Activated T-cell treated with anti-CD3 and anti-CD28 coated beads, Interleukin-2, amount 50 U/mL, for 24 hours (primary cell): ENCODE measurements around the gene SERPINB7.
A peak's percentile ranks its signal among the peaks of the same experiment; 100 is the strongest.

Experiments used
- DNase-seq: peaks from one replicate; pipeline ENCODE4 v3.0.0-alpha.2; 2020
- H3K27ac Mint-ChIP-seq: 2 replicates; pipeline ENCODE4 v1.8.0; 2020; ENCODE audit warnings: mild to moderate bottlenecking, mixed read lengths
- H3K27me3 Mint-ChIP-seq: 2 replicates; pipeline ENCODE4 v1.8.0; 2020; ENCODE audit warnings: mixed read lengths
- H3K36me3 Mint-ChIP-seq: 2 replicates; pipeline ENCODE4 v1.8.0; 2020; ENCODE audit warnings: low read depth, mixed read lengths
- H3K4me1 Mint-ChIP-seq: 2 replicates; pipeline ENCODE4 v1.8.0; 2020; ENCODE audit warnings: low read depth, mixed read lengths
- H3K4me3 Mint-ChIP-seq: 2 replicates; pipeline ENCODE4 v1.8.0; 2020; ENCODE audit warnings: mild to moderate bottlenecking, moderate library complexity, mixed read lengths
- H3K9me3 Mint-ChIP-seq: 2 replicates; pipeline ENCODE4 v1.8.0; 2020; ENCODE audit warnings: mixed read lengths

SERPINB7 gene

DNA sequence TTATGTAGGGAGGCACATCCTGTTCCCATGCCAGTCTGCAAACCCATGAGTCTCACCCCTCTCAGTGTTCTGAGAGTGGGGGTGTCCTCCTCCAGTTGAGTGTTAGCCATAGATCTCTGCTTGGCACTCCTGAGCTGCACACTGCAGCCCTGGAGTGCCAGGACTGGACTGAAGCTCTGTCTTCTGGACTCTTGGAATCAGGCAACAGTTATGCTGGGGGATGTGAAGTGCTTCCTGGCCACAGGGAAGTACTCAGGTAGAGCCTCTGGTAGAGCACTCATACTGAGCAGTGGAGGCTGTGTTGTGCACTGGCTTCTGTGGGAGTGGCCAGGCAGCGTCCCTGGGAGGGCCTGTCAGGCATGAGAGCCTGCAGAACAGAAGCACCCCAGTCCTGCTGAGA, 43.0 kb downstream of the SERPINB7 start:
- H3K4me1 Mint-ChIP-seq: no peaks in the 10 kb centered on the region
- H3K36me3 Mint-ChIP-seq: no peaks in the 10 kb centered on the region
- no peak overlapping the region for H3K27ac Mint-ChIP-seq
- no peak for DNase-seq
- H3K4me3 Mint-ChIP-seq: no peak overlapping the region
- H3K27me3 Mint-ChIP-seq: peaks cover 42% of the 10 kb centered on the region
- peaks cover 15% of the 10 kb centered on the region for H3K9me3 Mint-ChIP-seq

GRCh38 chr18:63819786-63820185, 44.6 kb downstream of the SERPINB7 start:
- H3K27ac Mint-ChIP-seq: no peak overlapping the region
- peaks cover 15% of the 10 kb centered on the region for H3K9me3 Mint-ChIP-seq
- no peak for DNase-seq
- H3K36me3 Mint-ChIP-seq: no peaks in the 10 kb centered on the region
- no peak overlapping the region for H3K4me3 Mint-ChIP-seq
- peaks cover 36% of the 10 kb centered on the region for H3K27me3 Mint-ChIP-seq
- H3K4me1 Mint-ChIP-seq: no peaks in the 10 kb centered on the region

DNA sequence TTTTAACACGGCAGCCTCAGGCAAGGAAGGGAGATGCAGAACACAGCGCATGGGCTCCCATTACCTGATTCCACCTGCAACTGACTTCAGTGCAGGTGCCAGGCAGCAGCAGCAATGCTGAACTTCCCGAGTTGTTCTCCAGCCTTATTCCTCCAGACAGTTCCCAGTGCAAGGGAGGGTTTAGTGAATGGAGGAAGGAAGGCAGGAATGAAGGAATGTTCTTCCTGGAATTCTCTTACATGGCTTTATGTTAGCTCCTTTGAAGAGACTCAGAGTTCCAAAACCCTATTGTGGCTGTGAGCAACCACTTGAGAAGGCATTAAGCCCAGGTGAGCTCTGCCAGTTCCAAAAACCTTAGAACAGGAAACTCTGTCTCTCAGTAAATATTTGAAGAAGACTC, 45.5 kb downstream of the SERPINB7 start:
- Mint-ChIP-seq H3K27me3 (peaks cover 39% of the 10 kb centered on the region), H3K4me1 (no peaks in the 10 kb centered on the region), H3K9me3 (peaks cover 13% of the 10 kb centered on the region), H3K36me3 (no peaks in the 10 kb centered on the region), H3K27ac (no peak overlapping the region), H3K4me3 (no peak overlapping the region)
- no peak for DNase-seq

GRCh38 chr18:63823516-63824219, 48.5 kb downstream of the SERPINB7 start:
- Mint-ChIP-seq H3K4me1 (no peaks in the 10 kb centered on the region), H3K27ac (no peak overlapping the region)

DNA sequence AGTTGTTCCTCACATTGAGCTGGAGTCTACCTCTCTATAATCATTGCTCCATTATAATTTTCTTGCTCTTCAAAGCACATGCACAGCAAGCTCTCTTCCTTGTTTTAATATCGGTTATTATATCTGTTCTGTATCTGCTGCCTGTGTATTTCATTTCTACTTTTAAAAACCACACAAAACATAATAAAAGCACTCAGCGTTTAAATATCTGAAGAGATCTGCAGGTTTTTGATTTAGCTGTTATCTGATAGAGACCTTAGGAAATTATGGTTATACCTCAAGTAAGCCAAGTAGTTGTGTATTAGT, 49.0 kb downstream of the SERPINB7 start:
- Mint-ChIP-seq H3K9me3 (no peaks in the 10 kb centered on the region), H3K4me1 (no peaks in the 10 kb centered on the region), H3K4me3 (no peak overlapping the region), H3K27me3 (peaks cover 46% of the 10 kb centered on the region), H3K36me3 (no peaks in the 10 kb centered on the region), H3K27ac (no peak overlapping the region)
- DNase-seq: no peak

More at GRCh38 chr18:63823516-63824219, 48.5 kb downstream of the SERPINB7 start:
- no peaks in the 10 kb centered on the region for H3K36me3 Mint-ChIP-seq
- peak; percentile 32 for DNase-seq
- no peak overlapping the region for H3K4me3 Mint-ChIP-seq
- H3K9me3 Mint-ChIP-seq: no peaks in the 10 kb centered on the region
- peaks cover 49% of the 10 kb centered on the region for H3K27me3 Mint-ChIP-seq

- DNase-seq: no peak
- Mint-ChIP-seq H3K9me3 (no peaks in the 10 kb centered on the region), H3K4me3 (no peak overlapping the region), H3K36me3 (no peaks in the 10 kb centered on the region), H3K27me3 (peaks cover 46% of the 10 kb centered on the region), H3K4me1 (peaks cover 15% of the 10 kb centered on the region), H3K27ac (no peak overlapping the region)
Measured at GRCh38 chr18:63828120-63828519, 52.9 kb downstream of the SERPINB7 start.

- peaks cover 15% of the 10 kb centered on the region for H3K4me1 Mint-ChIP-seq
- H3K9me3 Mint-ChIP-seq: no peaks in the 10 kb centered on the region
- H3K36me3 Mint-ChIP-seq: no peaks in the 10 kb centered on the region
- H3K4me3 Mint-ChIP-seq: no peak overlapping the region
- DNase-seq: no peak
- H3K27ac Mint-ChIP-seq: no peak overlapping the region
- H3K27me3 Mint-ChIP-seq: peaks cover 51% of the 10 kb centered on the region
Measured at GRCh38 chr18:63828656-63829055, 53.4 kb downstream of the SERPINB7 start.

DNA sequence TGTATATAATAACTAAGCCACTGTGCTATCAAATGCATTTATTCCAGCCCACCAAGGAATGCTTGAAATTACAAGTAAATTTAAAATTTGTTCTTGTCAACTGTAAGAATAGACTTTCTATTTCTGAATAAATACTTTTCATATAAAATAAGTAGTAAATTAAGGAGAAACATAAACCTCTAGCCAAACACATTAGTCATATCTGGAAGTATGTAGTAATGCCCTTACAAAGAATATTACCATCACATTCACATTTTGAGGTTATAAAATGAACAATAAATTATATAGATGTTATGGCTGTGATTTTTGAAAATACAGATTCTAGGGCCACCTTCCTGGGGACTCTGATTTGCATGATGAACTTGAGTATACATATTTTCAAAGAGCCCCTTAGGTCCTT, 54.7 kb downstream of the SERPINB7 start:
- no peak for DNase-seq
- peaks cover 15% of the 10 kb centered on the region for H3K4me1 Mint-ChIP-seq
- H3K27me3 Mint-ChIP-seq: peaks cover 59% of the 10 kb centered on the region
- H3K4me3 Mint-ChIP-seq: no peak overlapping the region
- H3K9me3 Mint-ChIP-seq: no peaks in the 10 kb centered on the region
- no peak overlapping the region for H3K27ac Mint-ChIP-seq
- no peaks in the 10 kb centered on the region for H3K36me3 Mint-ChIP-seq

DNA sequence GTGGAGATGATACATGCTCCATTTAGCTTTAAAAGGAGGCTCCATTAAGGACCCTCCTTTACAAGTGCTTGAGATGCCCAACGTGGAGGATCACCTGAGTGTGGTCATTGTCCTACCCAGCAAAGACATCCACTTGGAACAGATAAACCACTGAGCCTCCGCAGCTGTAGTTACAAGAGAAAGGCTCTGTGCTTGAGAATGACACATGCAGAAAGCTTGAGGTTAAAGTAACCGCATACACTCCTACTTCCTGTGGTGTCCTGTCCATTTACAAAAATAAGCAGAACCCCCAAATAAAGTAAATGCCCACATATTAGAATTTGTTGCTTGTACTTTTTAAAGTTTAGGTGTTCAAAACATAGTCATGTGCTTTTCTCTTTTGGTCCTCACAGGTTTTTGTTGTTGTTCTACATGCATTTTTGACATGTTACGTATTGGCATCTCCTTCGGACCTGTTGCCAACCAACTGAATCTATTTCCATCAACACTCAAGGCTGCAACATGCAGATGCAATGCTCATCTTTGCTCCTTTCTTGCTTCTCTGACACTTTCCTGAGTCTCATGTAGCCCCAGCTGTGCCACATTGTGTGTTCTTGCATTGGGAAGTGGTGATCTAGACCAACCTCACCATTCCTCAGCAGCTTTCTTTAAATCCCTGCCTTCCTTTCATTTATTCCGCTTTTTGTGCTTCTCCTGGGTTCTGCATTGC, 56.0 kb downstream of the SERPINB7 start:
- H3K27ac Mint-ChIP-seq: no peak overlapping the region
- no peaks in the 10 kb centered on the region for H3K36me3 Mint-ChIP-seq
- H3K9me3 Mint-ChIP-seq: no peaks in the 10 kb centered on the region
- H3K4me3 Mint-ChIP-seq: no peak overlapping the region
- no peak for DNase-seq
- peaks cover 15% of the 10 kb centered on the region for H3K4me1 Mint-ChIP-seq
- peaks cover 54% of the 10 kb centered on the region for H3K27me3 Mint-ChIP-seq

DNA sequence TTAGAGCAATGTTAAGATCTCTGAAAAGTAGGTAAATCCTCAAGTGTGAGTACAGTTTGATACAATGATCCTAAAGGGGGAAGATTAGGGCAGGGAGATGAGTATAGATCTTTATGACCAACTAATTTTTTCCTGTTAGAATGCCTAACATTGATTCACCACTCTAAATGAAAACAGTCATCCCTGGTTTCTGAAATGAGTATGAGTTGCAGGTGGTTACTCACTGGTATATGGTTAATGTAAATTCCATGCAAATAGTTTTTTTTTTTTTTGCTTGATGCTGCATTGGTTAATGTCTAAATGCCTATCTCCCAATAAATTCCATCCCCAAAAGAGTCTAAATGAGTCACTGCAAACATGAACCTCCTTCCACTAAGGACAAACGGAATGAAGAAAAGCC, 57.3 kb downstream of the SERPINB7 start:
- Mint-ChIP-seq H3K27me3 (peaks cover 52% of the 10 kb centered on the region), H3K36me3 (no peaks in the 10 kb centered on the region), H3K9me3 (no peaks in the 10 kb centered on the region), H3K27ac (no peak overlapping the region), H3K4me1 (peaks cover 15% of the 10 kb centered on the region), H3K4me3 (no peak overlapping the region)
- no peak for DNase-seq

DNA sequence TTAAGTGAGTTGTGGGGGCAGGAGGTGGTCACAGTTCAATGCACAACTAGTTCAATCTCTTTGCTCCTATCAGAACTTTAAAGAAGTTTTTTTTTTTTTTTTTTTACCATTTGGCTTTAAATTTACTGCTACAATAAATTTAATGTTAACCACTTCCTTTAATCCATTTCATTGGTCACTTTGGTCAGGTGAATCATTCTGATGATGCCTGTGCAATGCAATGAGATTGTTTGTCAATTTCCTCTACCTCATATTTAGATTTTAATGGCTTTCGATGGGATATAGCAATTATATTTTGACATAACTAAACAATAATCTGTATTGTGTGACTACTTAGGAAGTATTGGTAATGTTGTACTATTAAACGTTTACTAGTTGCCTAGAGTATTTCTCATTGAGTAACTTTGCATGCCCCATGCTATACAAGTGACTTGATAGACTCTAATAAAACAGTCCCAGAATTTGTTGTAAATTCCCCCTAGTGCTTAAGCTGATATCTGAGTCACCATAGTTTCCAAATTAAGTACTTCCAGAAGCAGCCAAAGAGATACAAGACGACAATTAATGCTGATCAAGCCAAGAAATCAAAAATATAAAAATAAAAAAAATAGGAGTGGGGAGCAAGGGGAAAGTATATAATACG, 59.4 kb downstream of the SERPINB7 start:
- Mint-ChIP-seq H3K9me3 (no peaks in the 10 kb centered on the region), H3K36me3 (no peaks in the 10 kb centered on the region), H3K27ac (no peak overlapping the region), H3K27me3 (peaks cover 45% of the 10 kb centered on the region), H3K4me3 (no peak overlapping the region), H3K4me1 (peaks cover 15% of the 10 kb centered on the region)
- DNase-seq: no peak

GRCh38 chr18:63836456-63836855, 61.2 kb downstream of the SERPINB7 start:
- H3K4me1 Mint-ChIP-seq: peaks cover 5% of the 10 kb centered on the region
- no peak overlapping the region for H3K27ac Mint-ChIP-seq
- no peak overlapping the region for H3K4me3 Mint-ChIP-seq
- no peak for DNase-seq
- no peaks in the 10 kb centered on the region for H3K36me3 Mint-ChIP-seq
- no peaks in the 10 kb centered on the region for H3K9me3 Mint-ChIP-seq
- H3K27me3 Mint-ChIP-seq: peaks cover 35% of the 10 kb centered on the region

DNA sequence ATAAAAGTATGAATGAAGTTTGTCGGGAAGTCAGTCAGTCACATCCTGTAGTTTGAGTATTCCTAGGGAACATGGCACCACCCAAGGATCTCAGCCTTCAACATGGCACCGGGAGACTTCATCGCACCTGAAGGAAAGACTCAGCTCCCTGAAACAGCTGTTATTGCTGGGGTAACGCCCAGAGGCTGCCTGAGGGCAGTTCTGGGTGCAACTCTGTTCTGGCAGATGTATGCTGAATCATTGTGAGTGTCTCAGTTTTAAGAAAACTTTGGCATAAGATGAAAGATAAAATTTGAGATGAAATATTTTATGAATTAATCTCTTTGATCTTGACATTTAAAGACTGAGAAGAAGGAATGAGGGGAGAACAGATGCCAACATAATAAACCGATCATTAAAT, 62.4 kb downstream of the SERPINB7 start:
- H3K4me1 Mint-ChIP-seq: peaks cover under 1% of the 10 kb centered on the region
- no peak for DNase-seq
- H3K27me3 Mint-ChIP-seq: peaks cover 31% of the 10 kb centered on the region
- H3K4me3 Mint-ChIP-seq: no peak overlapping the region
- H3K9me3 Mint-ChIP-seq: no peaks in the 10 kb centered on the region
- no peaks in the 10 kb centered on the region for H3K36me3 Mint-ChIP-seq
- H3K27ac Mint-ChIP-seq: no peak overlapping the region

DNA sequence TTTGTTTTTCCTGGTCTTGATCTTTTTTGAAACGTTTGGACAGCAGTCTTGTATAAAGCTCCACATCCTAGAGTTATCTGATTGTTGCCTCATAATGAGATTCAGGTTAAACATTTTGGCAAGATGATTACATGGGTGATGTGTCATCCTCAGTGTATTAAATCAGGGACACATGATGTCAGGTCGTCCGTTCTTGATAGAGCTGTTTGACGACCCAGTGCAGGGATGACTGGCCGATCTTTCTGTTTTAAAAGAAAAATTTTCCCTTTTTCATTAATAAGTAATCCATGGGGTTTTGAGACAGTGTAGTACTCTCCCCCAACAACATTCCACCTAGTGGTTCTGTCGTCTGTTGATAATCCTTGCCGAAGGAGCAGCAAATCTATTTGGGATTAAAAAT, 67.8 kb downstream of the SERPINB7 start:
- Mint-ChIP-seq H3K27ac (no peak overlapping the region), H3K4me1 (no peaks in the 10 kb centered on the region), H3K36me3 (no peaks in the 10 kb centered on the region), H3K27me3 (peaks cover 11% of the 10 kb centered on the region), H3K4me3 (no peak overlapping the region), H3K9me3 (no peaks in the 10 kb centered on the region)
- no peak for DNase-seq

- Mint-ChIP-seq H3K9me3 (no peaks in the 10 kb centered on the region), H3K4me1 (no peaks in the 10 kb centered on the region), H3K27ac (no peak overlapping the region), H3K4me3 (no peak overlapping the region), H3K27me3 (peaks cover 16% of the 10 kb centered on the region), H3K36me3 (no peaks in the 10 kb centered on the region)
- DNase-seq: no peak
Measured at GRCh38 chr18:63844254-63844653, 69.0 kb downstream of the SERPINB7 start.
